Tibial nerve (tissue), 3 donors: Measurements from ENCODE around the gene DDN.

Source experiments
- CTCF ChIP-seq, 5 experiments: fragments of 200-600 bp in 3 of 5; fragments of 450-650 bp in 2 of 5; sonication (generic) in 3 of 5; IDR thresholded peaks; one replicate each; pipeline ENCODE4 v1.5.1; 2016 to 2019; ENCODE audit warnings: antibody characterized with exemption in 5 of 5, mild to moderate bottlenecking in 3 of 5, moderate library complexity in 2 of 5
- POLR2A ChIP-seq, 2 donors: fragments of 450-650 bp; IDR thresholded peaks; one replicate each; pipeline ENCODE4 v1.6.1; 2017; ENCODE audit warnings: antibody characterized with exemption in 2 of 2, mild to moderate bottlenecking in 2 of 2, moderate library complexity in 2 of 2

- TF ChIP-seq CTCF (IDR thresholded peaks at IDR 0.05), result no peak
- TF ChIP-seq POLR2A (IDR thresholded peaks at IDR 0.05), result no peak
Observed at GRCh38 chr12:49032679-49033447, 33.7 kb upstream of the DDN start.
